ENCODE measurements around the gene NALCN.
A peak's percentile ranks its signal among the peaks of the same experiment; 100 is the strongest.
"Not testable (repeated sequence)": the region's sequence is repeated elsewhere in the genome, so short reads cannot be mapped to it uniquely, and the experiment has no call there.

NALCN gene

GRCh38 chr13:101331731-101332130 is 84.6 kb downstream of the NALCN start:
- DNase-seq: no peak

- DNase-seq: no peak
Measured at GRCh38 chr13:101327871-101328270, 88.4 kb downstream of the NALCN start.

GRCh38 chr13:101326710-101327109 is 89.6 kb downstream of the NALCN start:
- no peak for DNase-seq

GRCh38 chr13:101325423-101325822 is 90.9 kb downstream of the NALCN start:
- no peak for DNase-seq

- DNase-seq: no peak
Measured at GRCh38 chr13:101323601-101324000, 92.7 kb downstream of the NALCN start.

- no peak for DNase-seq
Measured at GRCh38 chr13:101317986-101318523, 98.3 kb downstream of the NALCN start.

GRCh38 chr13:101313479-101313878 is 102.8 kb downstream of the NALCN start:
- not testable (repeated sequence) for DNase-seq

GRCh38 chr13:101309014-101309619 is 107.2 kb downstream of the NALCN start:
- no peak for DNase-seq

- no peak for DNase-seq
Measured at GRCh38 chr13:101308247-101309013, 107.9 kb downstream of the NALCN start.

- no peak for DNase-seq
Measured at GRCh38 chr13:101307181-101307701, 109.1 kb downstream of the NALCN start.

GRCh38 chr13:101306773-101307172 is 109.5 kb downstream of the NALCN start:
- no peak for DNase-seq

GRCh38 chr13:101305981-101306411 is 110.3 kb downstream of the NALCN start:
- no peak for DNase-seq

GRCh38 chr13:101303521-101303920 is 112.8 kb downstream of the NALCN start:
- DNase-seq: no peak

GRCh38 chr13:101301053-101301452 is 115.3 kb downstream of the NALCN start:
- DNase-seq: no peak

- DNase-seq: no peak
Measured at GRCh38 chr13:101300531-101300930, 115.8 kb downstream of the NALCN start.

- DNase-seq: no peak
Measured at GRCh38 chr13:101298517-101298916, 117.8 kb downstream of the NALCN start.

GRCh38 chr13:101297794-101298193 is 118.5 kb downstream of the NALCN start:
- DNase-seq: no peak

GRCh38 chr13:101292711-101293110 is 123.6 kb downstream of the NALCN start:
- DNase-seq: no peak

GRCh38 chr13:101291646-101292515 is 124.4 kb downstream of the NALCN start:
- DNase-seq: no peak

- no peak for DNase-seq
Measured at GRCh38 chr13:101291206-101291605, 125.1 kb downstream of the NALCN start.

GRCh38 chr13:101289764-101290163 is 126.5 kb downstream of the NALCN start:
- DNase-seq: peak; percentile 81

- no peak for DNase-seq
Measured at GRCh38 chr13:101283782-101284181, 132.5 kb downstream of the NALCN start.

GRCh38 chr13:101272886-101273285 is 143.4 kb downstream of the NALCN start:
- DNase-seq: no peak

Data from NCI-H187 treated with DMSO at 0.1 percent for 48 hours (cell line).